GM18951 (cell line): ENCODE measurements around the gene GNB1L.
"Not testable (repeated sequence)": the region's sequence is repeated elsewhere in the genome, so short reads cannot be mapped to it uniquely, and the experiment has no call there.

Experiments used
- POLR2A ChIP-seq: IDR thresholded peaks from 4 replicates; pipeline ENCODE4 v1.6.1; 2011; ENCODE audit warnings: mild to moderate bottlenecking; ENCODE audit not compliant: insufficient read length, insufficient read depth; ENCODE audit errors: extremely low read depth
- in situ Hi-C: fragments of 300-500 bp; cut with MboI; formaldehyde crosslinking; loops from one replicate; pipeline ENCODE4 v1.12.0; 2022; ENCODE audit warnings: low sequenced_read_pairs, mixed read lengths, inconsistent platforms; ENCODE audit not compliant: unreplicated experiment

Gene GNB1L

GRCh38 chr22:19843857-19844376, 10.8 kb downstream of the GNB1L start:
- in situ Hi-C loops = no loop called here
- TF ChIP-seq POLR2A = no peak

- in situ Hi-C loops = no loop called here
- no peak for TF ChIP-seq POLR2A
These were observed 11.4 kb downstream of the GNB1L start for GRCh38 chr22:19843107-19843856.

- in situ Hi-C loops = no loop called here
- TF ChIP-seq POLR2A = no peak
These were observed 12.1 kb downstream of the GNB1L start for GRCh38 chr22:19842393-19843106.

GRCh38 chr22:19841641-19842392, 12.9 kb downstream of the GNB1L start:
- in situ Hi-C loops = no loop called here
- no peak for TF ChIP-seq POLR2A

GRCh38 chr22:19840955-19841640, 13.6 kb downstream of the GNB1L start:
- in situ Hi-C loops = no loop called here
- no peak for TF ChIP-seq POLR2A

GRCh38 chr22:19840059-19840458, 14.6 kb downstream of the GNB1L start:
- no peak for TF ChIP-seq POLR2A
- in situ Hi-C loops = no loop called here

GRCh38 chr22:19837915-19838314, 16.8 kb downstream of the GNB1L start:
- in situ Hi-C loops = no loop called here

GRCh38 chr22:19836512-19836911, 18.2 kb downstream of the GNB1L start:
- TF ChIP-seq POLR2A = no peak

More at GRCh38 chr22:19837915-19838314, 16.8 kb downstream of the GNB1L start:
- TF ChIP-seq POLR2A = no peak

GRCh38 chr22:19834599-19834998, 20.1 kb downstream of the GNB1L start:
- TF ChIP-seq POLR2A = no peak
- in situ Hi-C loops = no loop called here

More at GRCh38 chr22:19836512-19836911, 18.2 kb downstream of the GNB1L start:
- in situ Hi-C loops = no loop called here

- in situ Hi-C loops = not testable (repeated sequence)
These were observed 21.3 kb downstream of the GNB1L start for GRCh38 chr22:19833327-19833726.

GRCh38 chr22:19832476-19833108, 22.1 kb downstream of the GNB1L start:
- TF ChIP-seq POLR2A = no peak
- in situ Hi-C loops = no loop called here

GRCh38 chr22:19831979-19832378, 22.7 kb downstream of the GNB1L start:
- in situ Hi-C loops = not testable (repeated sequence)

- TF ChIP-seq POLR2A = no peak
- in situ Hi-C loops = no loop called here
These were observed 23.7 kb downstream of the GNB1L start for GRCh38 chr22:19831016-19831415.

- in situ Hi-C loops = no loop called here
- no peak for TF ChIP-seq POLR2A
These were observed 26.7 kb downstream of the GNB1L start for GRCh38 chr22:19828035-19828401.
